NCI-H748 (cell line): ENCODE measurements around the gene TMEM53.

Experiments used
- DNase-seq: peaks from one replicate; lab custom pipeline; 2025; ENCODE audit not compliant: unreplicated experiment; lab: John Stamatoyannopoulos, UW

The TMEM53 gene

DNA sequence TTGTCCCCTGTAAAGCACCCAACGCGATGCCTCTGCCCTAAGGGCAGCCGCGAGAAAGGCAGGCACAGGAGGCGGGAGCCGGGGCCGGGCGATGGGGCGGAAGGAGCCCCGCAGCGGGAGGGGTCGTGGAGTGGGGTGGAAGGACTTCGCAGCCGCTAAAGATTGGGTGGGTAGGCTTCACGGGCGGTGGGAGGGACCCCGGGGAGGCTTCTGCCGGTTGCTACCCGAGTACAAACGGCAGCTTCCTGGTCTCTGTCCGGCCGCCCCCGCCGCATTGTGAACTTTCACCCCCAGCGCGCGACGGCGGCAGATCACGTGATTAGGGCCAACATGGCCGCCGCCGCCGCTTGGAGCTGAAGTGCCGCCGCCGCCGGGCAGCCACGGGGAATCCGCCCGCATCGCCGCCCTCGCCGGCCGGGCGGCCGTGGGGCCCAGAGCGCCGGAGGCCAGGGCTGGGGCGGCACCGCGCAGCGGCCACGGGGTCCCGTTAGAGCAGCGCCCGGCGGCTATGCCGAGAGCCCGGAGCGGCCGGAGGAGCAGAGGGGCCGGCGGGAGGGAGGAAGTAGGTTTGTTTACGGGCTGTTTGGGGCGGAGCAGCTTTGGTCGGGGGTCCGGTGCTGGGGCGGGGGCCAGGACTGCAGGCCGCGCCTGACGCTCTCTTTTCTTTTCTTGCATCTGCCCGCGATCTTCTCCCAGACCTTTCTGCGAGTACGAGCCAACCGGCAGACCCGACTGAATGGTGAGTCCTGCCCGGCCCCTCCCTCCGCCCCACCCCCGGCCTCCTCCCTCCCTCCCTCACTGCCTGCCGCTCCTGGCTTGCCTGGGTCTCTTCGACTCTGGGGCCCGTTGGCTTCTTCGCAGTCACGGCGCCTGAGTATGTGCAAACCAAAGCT lies 42.4 kb downstream of the TMEM53 start:
- peak; percentile 89 for DNase-seq

- DNase-seq: no peak
Observed at GRCh38 chr1:44631333-44631646, 43.0 kb downstream of the TMEM53 start.

- DNase-seq: no peak
Observed at GRCh38 chr1:44630116-44630515, 44.2 kb downstream of the TMEM53 start.

GRCh38 chr1:44628962-44629756 lies 45.1 kb downstream of the TMEM53 start:
- DNase-seq: no peak

- no peak for DNase-seq
Observed at GRCh38 chr1:44625348-44625747, 48.9 kb downstream of the TMEM53 start.

- DNase-seq: no peak
Observed at GRCh38 chr1:44624268-44624901, 49.9 kb downstream of the TMEM53 start.

DNA sequence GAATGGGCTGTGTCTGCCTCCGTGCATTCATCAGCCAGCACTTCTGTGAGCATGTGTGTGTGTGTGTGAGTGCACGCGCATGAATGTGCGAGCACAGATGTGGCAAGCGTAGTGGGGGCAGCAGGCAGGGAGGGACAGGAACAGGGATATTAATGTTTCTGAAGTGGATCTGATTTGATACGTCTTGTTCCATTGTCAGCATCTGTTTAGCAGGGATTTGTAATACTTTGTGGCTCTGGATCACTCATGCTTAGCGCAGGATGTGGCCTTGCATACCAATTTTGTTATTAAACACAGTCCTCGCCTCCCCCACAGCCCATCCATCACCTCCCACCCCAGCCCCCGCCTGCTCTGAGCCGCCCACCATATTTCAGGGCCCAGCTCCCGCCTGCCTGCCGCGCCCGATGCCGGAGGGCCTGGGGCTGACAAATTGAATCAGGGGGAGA lies 52.4 kb downstream of the TMEM53 start:
- DNase-seq: no peak

- no peak for DNase-seq
Observed at GRCh38 chr1:44620072-44620471, 54.2 kb downstream of the TMEM53 start.

DNA sequence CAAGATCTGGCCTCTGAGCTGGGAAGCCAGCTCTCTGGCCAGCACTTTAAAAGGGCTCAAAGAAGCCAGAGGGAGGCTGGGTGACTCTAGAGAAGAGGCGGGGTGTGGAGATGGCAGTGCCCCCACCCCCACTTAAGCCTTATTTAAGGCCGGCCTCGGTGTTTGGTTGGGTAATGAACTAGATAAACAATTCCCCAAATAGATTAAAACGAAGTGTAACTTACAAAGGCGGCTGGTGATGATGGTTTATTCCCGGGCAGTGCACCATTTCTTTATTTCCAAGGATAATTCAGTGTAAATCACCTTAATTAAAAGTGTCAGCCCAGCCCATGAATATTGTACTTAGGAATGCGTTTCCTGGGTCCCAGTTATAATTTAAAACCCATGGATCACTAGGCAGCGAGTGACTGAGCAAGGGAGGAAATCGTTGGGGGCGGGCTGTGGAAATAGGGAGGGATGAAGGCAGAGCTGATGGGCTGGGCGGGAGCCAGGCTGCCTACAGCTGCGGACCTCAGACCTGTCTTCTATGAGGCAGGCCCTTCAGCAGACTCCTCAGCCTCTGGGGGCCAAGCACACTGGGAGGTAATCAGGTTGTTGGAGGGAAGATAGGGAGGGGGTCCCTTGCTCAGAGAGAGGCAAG lies 54.9 kb downstream of the TMEM53 start:
- DNase-seq: no peak

GRCh38 chr1:44617703-44618029 lies 56.6 kb downstream of the TMEM53 start:
- no peak for DNase-seq

GRCh38 chr1:44616991-44617702 lies 57.1 kb downstream of the TMEM53 start:
- DNase-seq: peak; percentile 35

DNA sequence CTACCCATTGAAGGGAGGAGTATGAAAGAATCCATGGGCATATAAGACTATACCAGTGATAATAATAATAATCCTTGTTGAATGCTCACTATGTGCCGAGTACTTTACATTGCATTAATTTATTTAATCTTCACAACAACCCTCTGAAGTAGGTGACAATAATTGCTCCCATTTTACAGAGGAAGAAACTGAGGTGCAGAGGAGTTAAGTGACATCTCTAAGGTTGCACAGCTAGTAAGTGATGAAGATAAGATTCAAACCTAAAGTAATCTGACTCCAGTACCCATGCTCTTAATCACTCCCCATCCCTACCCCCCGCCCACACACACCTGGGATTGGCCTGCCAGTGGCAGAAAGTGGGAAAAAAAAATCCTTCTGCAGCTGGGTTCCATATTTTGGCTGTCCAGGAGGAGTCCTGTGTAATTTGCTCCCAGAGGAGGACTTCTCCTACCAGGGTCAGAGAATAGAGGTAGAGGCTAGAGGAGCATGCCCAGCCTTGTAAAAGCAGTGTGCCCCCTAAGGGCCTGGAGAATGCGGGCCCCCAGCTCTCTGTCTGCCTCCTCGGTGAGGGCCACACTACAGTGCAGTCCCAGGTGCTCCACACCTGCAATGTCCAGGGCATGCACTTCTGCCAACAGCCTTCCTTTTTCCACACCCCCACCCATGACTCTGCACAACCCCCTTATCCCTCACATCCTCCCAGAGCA lies 57.8 kb downstream of the TMEM53 start:
- no peak for DNase-seq

GRCh38 chr1:44613941-44614340 lies 60.3 kb downstream of the TMEM53 start:
- DNase-seq: no peak

DNA sequence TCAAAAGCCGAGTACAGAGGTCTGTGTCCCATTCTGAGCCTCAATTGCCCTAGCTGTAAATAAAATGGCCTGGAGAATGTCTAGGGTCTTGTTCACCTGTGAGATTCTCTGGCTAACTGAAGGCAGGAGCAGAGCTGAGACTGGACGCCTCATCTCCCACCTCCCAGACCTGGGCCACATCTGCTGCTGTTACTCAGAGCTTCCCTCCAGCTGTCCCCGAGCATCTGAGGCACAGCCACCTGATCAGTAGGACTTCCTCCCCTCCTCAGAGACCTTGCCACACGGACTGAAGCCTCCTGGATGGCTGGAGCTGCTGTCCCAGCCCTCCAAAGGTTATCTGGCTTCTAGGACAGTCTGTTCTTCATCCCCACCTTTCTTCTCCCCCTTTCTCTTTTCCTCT lies 62.4 kb downstream of the TMEM53 start:
- DNase-seq: no peak

DNA sequence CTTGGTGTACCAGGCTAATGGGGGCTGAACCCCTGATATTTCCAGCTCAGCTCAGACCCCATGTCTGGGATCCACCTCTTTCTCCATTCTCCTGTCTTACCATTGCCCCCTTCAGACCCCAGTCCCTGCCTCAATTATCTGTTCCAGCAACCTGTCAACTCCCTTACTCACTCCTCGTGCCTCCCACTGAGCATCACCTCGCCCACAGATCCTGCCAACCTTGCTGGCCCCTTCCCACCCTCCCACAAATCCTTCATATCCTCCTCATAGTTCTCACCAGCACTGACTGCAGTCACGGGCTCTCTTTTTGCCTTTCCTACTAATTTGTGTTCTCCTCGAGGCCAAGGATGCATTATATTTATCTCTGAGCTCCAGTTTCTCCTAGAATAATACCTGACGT lies 62.9 kb downstream of the TMEM53 start:
- DNase-seq: no peak

GRCh38 chr1:44610527-44611148 lies 63.6 kb downstream of the TMEM53 start:
- DNase-seq: no peak

DNA sequence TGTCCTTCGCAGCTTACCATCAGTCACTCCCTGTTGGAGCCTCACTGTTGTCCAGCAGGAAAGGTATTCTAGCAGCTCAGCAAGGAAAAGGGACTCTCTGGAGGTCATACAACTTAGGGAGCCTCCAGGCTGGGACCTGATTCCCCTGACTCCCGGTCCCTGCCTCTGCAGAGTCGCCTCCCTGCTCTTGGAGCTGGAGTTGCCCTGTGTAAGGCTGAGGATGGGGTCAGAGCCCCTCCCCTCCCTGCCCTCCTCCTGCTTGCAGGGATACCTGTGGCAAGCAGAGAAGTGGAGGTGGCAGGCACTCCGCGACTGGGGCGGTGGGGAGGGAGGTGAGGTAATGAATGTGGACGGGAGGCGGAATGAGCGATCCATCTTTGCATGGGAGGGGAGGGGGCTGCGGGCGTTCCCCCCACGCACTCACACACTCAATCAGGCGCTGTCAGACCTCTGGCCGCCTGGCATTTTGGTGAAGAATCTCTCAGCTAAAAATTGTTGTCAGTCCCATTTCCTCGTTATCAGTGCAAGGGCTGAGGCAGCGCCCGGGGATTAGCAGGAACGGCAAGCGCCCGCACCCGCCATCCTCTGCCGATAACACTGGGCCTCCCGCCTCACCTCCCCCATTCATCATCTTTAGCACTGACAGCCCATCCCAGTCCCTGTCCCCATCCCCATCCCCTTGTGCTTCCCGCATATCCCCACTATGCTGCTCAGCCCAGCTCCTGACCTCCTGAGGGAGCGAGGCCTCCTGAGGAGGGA lies 64.3 kb downstream of the TMEM53 start:
- peak; percentile 17 for DNase-seq

GRCh38 chr1:44609412-44609767 lies 64.9 kb downstream of the TMEM53 start:
- peak; percentile 51 for DNase-seq

DNA sequence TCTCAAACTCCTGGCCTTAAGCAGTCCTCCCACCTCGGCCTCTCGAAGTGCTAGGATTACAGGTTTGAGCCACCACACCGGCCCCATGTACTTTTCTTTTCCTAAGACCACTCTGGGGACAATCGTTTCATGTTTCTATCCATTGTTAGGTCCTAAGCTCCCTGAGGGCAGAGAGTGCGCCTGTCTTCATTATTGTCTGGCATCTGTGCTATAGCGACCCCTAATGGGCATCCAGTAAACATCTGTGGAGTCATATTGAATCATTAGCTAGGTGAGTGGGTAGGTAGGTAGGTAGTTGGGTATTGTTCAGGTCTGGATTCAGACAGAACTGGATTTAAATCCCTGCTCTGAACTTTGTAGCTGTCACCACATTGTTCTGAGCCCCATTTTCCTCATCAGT lies 66.1 kb downstream of the TMEM53 start:
- DNase-seq: peak; percentile 41
